CD4-positive, alpha-beta T cell treated with Interferon alpha-2 for 1 hour (primary cell): ENCODE results near the gene JMJD4.

Experiments
- DNase-seq, 2 donors: peaks; one replicate each; pipeline ENCODE4 v3.0.0-alpha.2; 2020 to 2022

Gene JMJD4, protein sequence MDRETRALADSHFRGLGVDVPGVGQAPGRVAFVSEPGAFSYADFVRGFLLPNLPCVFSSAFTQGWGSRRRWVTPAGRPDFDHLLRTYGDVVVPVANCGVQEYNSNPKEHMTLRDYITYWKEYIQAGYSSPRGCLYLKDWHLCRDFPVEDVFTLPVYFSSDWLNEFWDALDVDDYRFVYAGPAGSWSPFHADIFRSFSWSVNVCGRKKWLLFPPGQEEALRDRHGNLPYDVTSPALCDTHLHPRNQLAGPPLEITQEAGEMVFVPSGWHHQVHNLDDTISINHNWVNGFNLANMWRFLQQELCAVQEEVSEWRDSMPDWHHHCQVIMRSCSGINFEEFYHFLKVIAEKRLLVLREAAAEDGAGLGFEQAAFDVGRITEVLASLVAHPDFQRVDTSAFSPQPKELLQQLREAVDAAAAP

GRCh38 chr1:227734856-227735538 lies at the start of gene JMJD4, which contains the start of gene SNAP47:
Gene JMJD4, minus strand, starts transcription at chr1:227735302. Its CDS starts 29 bp downstream, at chr1:227735273.
Gene SNAP47, plus strand, starts transcription at chr1:227735435. Its CDS starts 12,302 bp downstream, at chr1:227747737.
- DNase-seq: peak; percentile 91 to 95

DNA sequence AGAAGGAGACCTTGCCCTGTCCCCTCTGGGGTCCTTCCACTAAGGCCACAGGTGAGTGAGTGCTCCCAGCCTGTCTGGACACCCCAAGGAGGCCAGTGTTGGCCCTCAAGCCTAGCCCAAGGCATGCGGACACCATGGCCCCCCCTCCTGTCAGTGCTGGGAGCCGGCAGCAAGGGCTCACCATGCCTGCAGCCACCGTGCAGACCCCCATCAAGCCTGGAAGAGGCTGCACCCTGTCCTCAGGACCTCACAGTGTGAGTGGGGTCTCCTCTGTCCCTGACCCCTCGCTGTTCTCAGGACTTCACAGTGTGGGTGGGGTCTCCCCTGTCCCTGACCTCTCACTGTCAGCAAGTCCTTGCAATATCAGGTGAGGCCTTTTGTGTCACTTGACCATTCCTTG lies 47.1 kb upstream of the JMJD4 start:
- DNase-seq: no peak

GRCh38 chr1:227781314-227781930 lies 46.3 kb upstream of the JMJD4 start:
- DNase-seq: no peak

- no peak for DNase-seq
Measured at GRCh38 chr1:227780101-227781044, 45.3 kb upstream of the JMJD4 start.

DNA sequence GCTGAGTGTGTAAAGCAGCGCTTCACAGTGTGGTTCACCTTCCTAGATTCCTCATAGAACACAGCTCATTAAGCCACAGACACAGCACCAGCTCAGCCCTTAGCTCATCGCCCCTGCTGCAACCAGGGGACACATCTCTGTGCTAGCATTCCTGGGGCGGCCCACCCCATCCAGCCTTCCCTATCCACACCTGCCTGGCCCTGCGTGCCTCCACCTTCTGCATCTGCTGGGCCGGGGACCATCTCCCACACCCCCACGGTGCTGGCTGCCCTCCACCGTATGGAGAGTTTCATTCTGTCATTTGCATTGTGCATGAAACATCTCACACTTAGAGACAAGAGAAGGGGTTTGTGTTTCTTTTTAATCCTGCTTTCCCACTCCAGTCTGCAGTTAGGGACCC lies 44.6 kb upstream of the JMJD4 start:
- DNase-seq: no peak

- DNase-seq: no peak
Measured at GRCh38 chr1:227779021-227779441, 43.9 kb upstream of the JMJD4 start.

- DNase-seq: no peak
Measured at GRCh38 chr1:227778401-227778947, 43.4 kb upstream of the JMJD4 start.

- no peak for DNase-seq
Measured at GRCh38 chr1:227777646-227778045, 42.5 kb upstream of the JMJD4 start.

GRCh38 chr1:227777156-227777555 lies 42.1 kb upstream of the JMJD4 start:
- DNase-seq: no peak

DNA sequence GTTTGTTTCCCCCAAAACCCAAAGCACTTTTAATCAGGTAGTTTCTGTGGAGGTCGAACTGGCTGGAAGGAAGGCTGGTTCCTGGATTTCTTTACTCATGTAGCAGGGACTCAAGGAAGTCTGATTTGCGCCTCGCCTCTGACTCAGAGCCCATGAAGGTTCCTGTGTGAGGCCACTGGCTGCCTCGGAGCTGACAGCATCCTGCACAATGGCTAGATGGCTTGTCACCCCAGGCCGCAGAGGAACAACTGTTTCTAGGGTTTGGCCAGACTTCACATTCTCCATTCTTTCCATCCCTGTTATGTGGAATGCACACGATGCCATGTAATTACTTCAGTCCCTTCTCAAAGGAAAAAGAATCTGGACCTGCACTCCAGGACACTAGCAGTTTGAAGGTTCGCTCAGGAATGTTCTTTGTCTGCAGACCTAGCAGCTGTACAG lies 41.2 kb upstream of the JMJD4 start:
- no peak for DNase-seq

GRCh38 chr1:227775841-227776240 lies 40.7 kb upstream of the JMJD4 start:
- no peak for DNase-seq

DNA sequence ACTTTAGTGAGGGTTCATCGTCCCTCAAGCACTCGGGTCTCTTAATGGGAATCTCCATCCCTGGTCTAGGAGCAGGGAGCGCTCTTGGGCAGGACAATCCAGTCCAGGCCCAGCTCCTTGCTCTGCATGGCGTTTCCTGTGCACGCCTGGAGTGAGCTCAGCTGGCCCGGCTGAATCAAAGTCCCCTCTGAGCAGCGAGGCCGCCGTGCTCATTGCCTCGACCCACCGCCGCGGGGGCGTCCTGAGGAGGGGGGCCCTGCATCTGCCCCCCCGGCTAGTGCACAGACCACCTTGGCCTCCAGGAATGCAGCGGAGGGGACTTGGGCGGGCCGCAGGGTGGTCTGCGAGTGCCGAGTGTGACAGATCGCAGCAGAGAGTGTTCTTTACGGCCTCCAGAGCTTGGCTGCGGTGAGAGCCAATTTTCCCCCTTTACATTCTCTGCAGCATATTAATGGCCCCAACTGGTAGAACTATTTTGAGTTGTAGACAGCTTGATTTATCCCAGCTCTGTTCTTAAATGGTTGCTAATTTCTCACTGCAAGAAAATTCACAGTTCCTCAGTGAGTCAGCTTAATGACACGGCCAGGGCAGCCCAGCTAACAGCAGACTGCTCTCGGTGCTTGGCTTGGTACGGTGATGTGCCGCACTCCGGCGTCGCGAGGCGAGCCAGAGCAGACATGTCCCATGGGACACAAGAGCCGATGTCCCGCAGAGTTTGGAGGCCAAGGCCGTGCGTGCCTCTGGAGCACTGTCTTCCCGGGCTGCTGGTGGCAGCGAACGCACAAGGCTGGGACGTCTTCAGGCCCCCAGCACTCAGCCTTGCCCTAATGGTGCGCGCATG lies 39.9 kb upstream of the JMJD4 start:
- DNase-seq: no peak

DNA sequence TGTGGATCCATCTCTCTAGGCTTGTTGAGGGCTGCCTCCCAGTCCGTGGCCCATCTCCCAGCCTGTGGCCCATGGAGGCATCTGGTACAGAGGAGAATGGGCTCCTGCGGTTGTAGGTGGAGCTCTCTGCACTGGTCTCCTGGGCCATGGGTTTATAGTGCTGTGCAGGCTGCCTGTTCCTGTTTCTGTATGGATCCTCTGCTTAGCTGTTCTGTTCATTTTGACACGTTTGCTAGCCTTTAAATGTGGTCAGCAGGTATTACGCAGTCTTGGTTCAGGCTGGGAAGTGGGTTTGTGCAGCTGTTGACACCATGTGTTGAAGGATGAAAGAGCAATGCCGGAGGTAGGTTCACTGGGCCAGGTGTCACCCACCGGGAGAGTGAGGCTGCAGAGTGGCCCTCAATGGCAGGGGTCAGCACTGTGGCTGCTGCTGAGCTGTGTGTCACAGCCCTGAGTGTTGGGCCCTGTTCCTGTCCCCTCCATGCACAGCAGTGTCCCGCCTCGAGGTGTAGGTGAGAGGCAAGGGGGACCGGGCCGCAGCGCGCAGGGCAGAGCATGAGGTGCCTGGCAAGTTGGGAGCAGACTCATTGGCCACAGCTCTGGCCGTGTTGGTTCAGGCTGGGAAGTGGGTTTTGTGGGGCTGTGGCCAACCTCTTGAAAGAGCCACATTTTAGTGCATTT lies 39.1 kb upstream of the JMJD4 start:
- peak; percentile 25 to 47 for DNase-seq

DNA sequence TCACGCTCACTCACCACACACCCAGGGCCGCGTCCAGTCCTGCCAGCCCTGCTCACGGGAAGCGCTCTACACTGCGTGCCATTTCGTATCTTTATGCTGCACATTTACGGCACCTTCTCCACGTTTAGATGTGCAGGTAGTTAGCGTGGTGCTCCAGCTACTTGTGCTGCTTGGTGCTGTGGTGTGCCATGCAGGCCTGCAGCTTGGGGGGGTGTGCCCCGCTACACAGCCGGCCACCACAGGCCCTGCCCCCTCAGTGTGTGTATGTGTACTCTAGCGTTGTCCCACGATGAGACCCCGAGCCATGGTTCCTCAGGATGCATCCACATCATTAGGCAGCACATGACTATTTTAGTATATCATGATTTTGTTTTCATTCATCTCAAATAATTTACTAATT lies 38.5 kb upstream of the JMJD4 start:
- no peak for DNase-seq

- DNase-seq: no peak
Measured at GRCh38 chr1:227771771-227772170, 36.7 kb upstream of the JMJD4 start.

GRCh38 chr1:227771326-227771725 lies 36.2 kb upstream of the JMJD4 start:
- no peak for DNase-seq

GRCh38 chr1:227770812-227771211 lies 35.7 kb upstream of the JMJD4 start:
- DNase-seq: no peak

DNA sequence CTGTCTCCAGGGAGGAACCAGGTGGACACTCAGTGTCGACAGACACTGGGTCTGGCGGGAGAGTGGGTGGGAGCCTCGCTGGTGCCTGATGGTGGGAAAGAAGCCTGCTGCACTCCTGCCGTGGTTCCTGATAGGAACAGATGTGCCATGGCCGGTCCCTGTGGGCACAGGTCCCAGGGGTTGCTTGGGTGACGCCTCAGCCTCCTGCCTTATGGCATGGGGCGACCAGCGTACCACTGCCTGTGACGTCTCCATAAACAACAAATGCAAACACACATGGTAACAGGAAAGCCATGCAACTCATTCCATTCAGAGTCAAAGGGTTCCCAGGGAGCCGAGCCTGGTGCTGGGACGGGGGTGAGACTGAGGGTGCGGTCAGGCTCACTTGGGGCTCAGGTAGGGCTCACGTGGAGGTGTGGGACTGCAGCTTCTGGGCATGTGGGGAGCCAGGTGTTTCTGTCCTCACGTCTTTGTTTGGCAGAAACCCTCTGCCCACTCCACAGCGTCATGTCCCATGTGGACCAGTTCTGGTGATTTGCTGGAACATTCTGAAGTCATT lies 34.9 kb upstream of the JMJD4 start:
- DNase-seq: no peak

GRCh38 chr1:227769047-227769935 lies 34.2 kb upstream of the JMJD4 start:
- DNase-seq: no peak
